NCI-H446 (cell line): Measurements from ENCODE around the gene AGFG1.
"Not testable (repeated sequence)": the region's sequence is repeated elsewhere in the genome, so short reads cannot be mapped to it uniquely, and the experiment has no call there.

Experiments
- DNase-seq, 2 experiments: peaks; one replicate each; lab custom pipeline; 2025; lab: John Stamatoyannopoulos, UW

The AGFG1 gene

GRCh38 chr2:227539465-227539956 lies 67.6 kb downstream of the AGFG1 start:
- no peak for DNase-seq

- not testable (repeated sequence) for DNase-seq
Observed at GRCh38 chr2:227540352-227540751, 68.4 kb downstream of the AGFG1 start.

- no peak for DNase-seq
Observed at GRCh38 chr2:227545990-227546389, 74.0 kb downstream of the AGFG1 start.

GRCh38 chr2:227551836-227552235 lies 79.9 kb downstream of the AGFG1 start:
- no peak for DNase-seq

GRCh38 chr2:227562581-227562980 lies 90.6 kb downstream of the AGFG1 start:
- DNase-seq, result no peak

GRCh38 chr2:227565080-227565479 lies 93.1 kb downstream of the AGFG1 start:
- no peak for DNase-seq

- no peak for DNase-seq
Observed at GRCh38 chr2:227566012-227566411, 94.1 kb downstream of the AGFG1 start.

GRCh38 chr2:227568852-227569169 lies 96.9 kb downstream of the AGFG1 start:
- DNase-seq, result no peak

GRCh38 chr2:227570615-227571014 lies 98.7 kb downstream of the AGFG1 start:
- no peak for DNase-seq

GRCh38 chr2:227576110-227576509 lies 104.2 kb downstream of the AGFG1 start:
- DNase-seq, result no peak

GRCh38 chr2:227576812-227577211 lies 104.9 kb downstream of the AGFG1 start:
- DNase-seq, result no peak

GRCh38 chr2:227577555-227577954 lies 105.6 kb downstream of the AGFG1 start:
- DNase-seq, result no peak

GRCh38 chr2:227578642-227579041 lies 106.7 kb downstream of the AGFG1 start:
- no peak for DNase-seq

- no peak for DNase-seq
Observed at GRCh38 chr2:227579791-227580190, 107.8 kb downstream of the AGFG1 start.

- no peak for DNase-seq
Observed at GRCh38 chr2:227582369-227582768, 110.4 kb downstream of the AGFG1 start.

- no peak for DNase-seq
Observed at GRCh38 chr2:227592694-227593387, 120.9 kb downstream of the AGFG1 start.

GRCh38 chr2:227595797-227596196 lies 123.8 kb downstream of the AGFG1 start:
- no peak for DNase-seq

GRCh38 chr2:227597036-227597435 lies 125.1 kb downstream of the AGFG1 start:
- DNase-seq, result no peak

GRCh38 chr2:227597998-227598397 lies 126.0 kb downstream of the AGFG1 start:
- no peak for DNase-seq

GRCh38 chr2:227598835-227599503 lies 127.0 kb downstream of the AGFG1 start, which contains the start of gene SCYGR2:
Gene SCYGR2 (plus strand): TSS chr2:227598893. CDS start chr2:227598893, 0 bp downstream.
- not testable (repeated sequence) for DNase-seq

- DNase-seq, result no peak
Observed at GRCh38 chr2:227602358-227602757, 130.4 kb downstream of the AGFG1 start.

- no peak for DNase-seq
Observed at GRCh38 chr2:227606476-227606875, 134.5 kb downstream of the AGFG1 start.

GRCh38 chr2:227607941-227608340 lies 136.0 kb downstream of the AGFG1 start:
- no peak for DNase-seq
